H1 (cell line): Measurements from ENCODE around the gene KRTAP4-7. TPM values are rescaled to one million over a fixed set of nuclear protein-coding genes. Genes with fewer than 3 reads are reported as not detected.

Experiments used
- CTCF ChIA-PET: fragments of 300-600 bp; sonication (Branson Sonifier 250); formaldehyde crosslinking; loops from one replicate; lab custom pipeline; 2021; ENCODE audit not compliant: partially characterized antibody; lab: Charles Lee
- POLR2A ChIA-PET: fragments of 300-600 bp; sonication (Branson Sonifier 250); formaldehyde crosslinking; loops from one replicate; lab custom pipeline; 2021; ENCODE audit warnings: inconsistent platforms; ENCODE audit not compliant: partially characterized antibody; lab: Charles Lee
- DNase-seq, 2 experiments: peaks; one replicate each; pipeline versions ENCODE4 v3.0.0 to v3.0.0-alpha.2; 2010 to 2022; ENCODE audit warnings: low spot score in 2 of 2, low read depth in 1 of 2, mixed read lengths in 1 of 2
- FAIRE-seq: peaks from 2 replicates; lab custom pipeline; 2011; peaks lifted over from hg19 to GRCh38; lab: Jason Lieb, UNC
- H2AFZ ChIP-seq: 2 replicates; pipeline ENCODE4 v1.8.1; 2012; ENCODE audit warnings: low read length, inconsistent platforms
- H2AK5ac ChIP-seq: 2 replicates; pipeline ENCODE4 v1.6.1; 2013; ENCODE audit warnings: low read depth, low read length
- H2BK120ac ChIP-seq: replicated peaks from 2 replicates; pipeline ENCODE3; 2013; ENCODE audit warnings: low read depth, low read length, inconsistent platforms
- H2BK12ac ChIP-seq: 2 replicates; pipeline ENCODE4 v1.6.1; 2013; ENCODE audit warnings: low read depth, low read length
- H2BK15ac ChIP-seq: 2 replicates; pipeline ENCODE4 v1.6.1; 2013; ENCODE audit warnings: low read length
- H2BK20ac ChIP-seq: 2 replicates; pipeline ENCODE4 v1.6.1; 2013; ENCODE audit warnings: low read length
- H2BK5ac ChIP-seq: 2 replicates; pipeline ENCODE4 v1.6.1; 2013; ENCODE audit warnings: low read depth, low read length
- H3K14ac ChIP-seq: 2 replicates; pipeline ENCODE4 v1.6.1; 2013; ENCODE audit warnings: inconsistent platforms; ENCODE audit not compliant: insufficient read length
- H3K18ac ChIP-seq: 2 replicates; pipeline ENCODE4 v1.6.1; 2013; ENCODE audit warnings: low read length; ENCODE audit errors: extremely low read depth
- H3K23ac ChIP-seq: 2 replicates; pipeline ENCODE4 v1.6.1; 2013; ENCODE audit warnings: inconsistent platforms; ENCODE audit not compliant: insufficient read length
- H3K23me2 ChIP-seq: 2 replicates; pipeline ENCODE4 v1.6.1; 2013; ENCODE audit warnings: low read depth, low read length
- H3K27ac ChIP-seq: 2 replicates; pipeline ENCODE4 v1.6.1; 2011; ENCODE audit warnings: low read depth, low read length, inconsistent platforms
- H3K27me3 ChIP-seq, 4 experiments: replicated peaks in 1 of 4; 1 replicate in 1 of 4; 2 replicates in 3 of 4; pipeline versions ENCODE4 v1.6.1 to v1.8.1; 2011 to 2013; ENCODE audit warnings: low read length in 3 of 4, mild to moderate bottlenecking in 3 of 4, inconsistent platforms in 2 of 4, mixed read lengths in 2 of 4, moderate library complexity in 1 of 4; ENCODE audit not compliant: control insufficient read depth in 3 of 4, insufficient read depth in 3 of 4; ENCODE audit errors: extremely low read depth in 1 of 4
- H3K36me3 ChIP-seq, 4 experiments: 2 replicates each; pipeline versions ENCODE4 v1.6.1 to v1.8.1; 2011 to 2013; ENCODE audit warnings: mild to moderate bottlenecking in 4 of 4, low read length in 3 of 4, moderate library complexity in 2 of 4, control low read depth in 1 of 4, inconsistent platforms in 1 of 4; ENCODE audit not compliant: insufficient read depth in 4 of 4, control insufficient read depth in 2 of 4
- H3K4ac ChIP-seq: replicated peaks from 2 replicates; pipeline ENCODE3; 2013; ENCODE audit warnings: low read length, low read depth, mixed read lengths, inconsistent platforms; ENCODE audit not compliant: insufficient read length
- H3K4me1 ChIP-seq, 4 experiments: replicated peaks in 1 of 4; 1 replicate in 1 of 4; 2 replicates in 3 of 4; pipeline versions ENCODE4 v1.6.1 to v1.8.1; 2011 to 2013; ENCODE audit warnings: low read length in 3 of 4, inconsistent platforms in 2 of 4, mixed read lengths in 1 of 4; ENCODE audit not compliant: insufficient read depth in 4 of 4, control insufficient read depth in 3 of 4
- H3K4me2 ChIP-seq, 2 experiments: 2 replicates each; pipeline versions ENCODE4 v1.6.1 to v1.8.1; 2011 to 2013; ENCODE audit warnings: low read depth in 2 of 2, low read length in 2 of 2, control low read depth in 1 of 2, inconsistent platforms in 1 of 2, mild to moderate bottlenecking in 1 of 2; ENCODE audit not compliant: insufficient read depth in 1 of 2
- H3K4me3 ChIP-seq, 4 experiments: fragments of 200-600, 300-600 bp in 1 of 4; sonication (generic), shearing (Covaris generic), sonication (Bioruptor Twin) in 1 of 4; 2 replicates each; pipeline versions ENCODE4 v1.5.1 to v1.8.1; 2011 to 2016; ENCODE audit warnings: low read length in 4 of 4, low read depth in 3 of 4, control low read depth in 2 of 4, inconsistent platforms in 2 of 4, mild to moderate bottlenecking in 2 of 4, mixed read lengths in 1 of 4, moderate library complexity in 1 of 4; ENCODE audit not compliant: insufficient read depth in 2 of 4; ENCODE audit errors: extremely low read depth in 1 of 4
- H3K56ac ChIP-seq: replicated peaks from 2 replicates; pipeline ENCODE3; 2013; ENCODE audit warnings: low read depth, mild to moderate bottlenecking, mixed read lengths, low read length, inconsistent platforms; ENCODE audit not compliant: insufficient read length
- H3K79me1 ChIP-seq: 2 replicates; pipeline ENCODE4 v1.6.1; 2013; ENCODE audit warnings: low read depth, low read length, control low read depth
- H3K79me2 ChIP-seq, 2 experiments: 2 replicates each; pipeline versions ENCODE4 v1.6.1 to v1.8.1; 2012 to 2013; ENCODE audit warnings: low read length in 2 of 2, mild to moderate bottlenecking in 2 of 2, inconsistent platforms in 1 of 2; ENCODE audit not compliant: insufficient read depth in 2 of 2, control insufficient read depth in 1 of 2
- H3K9ac ChIP-seq, 4 experiments: replicated peaks in 1 of 4; 1 replicate in 1 of 4; 2 replicates in 3 of 4; pipeline versions ENCODE4 v1.6.1 to v1.8.1; 2011 to 2013; ENCODE audit warnings: low read depth in 3 of 4, low read length in 3 of 4, control low read depth in 2 of 4, mild to moderate bottlenecking in 2 of 4, moderate library complexity in 2 of 4, inconsistent platforms in 1 of 4; ENCODE audit errors: extremely low read depth in 1 of 4
- H3K9me3 ChIP-seq, 2 experiments: 2 replicates each; pipeline versions ENCODE4 v1.6.1 to v1.8.1; 2012 to 2013; ENCODE audit warnings: mild to moderate bottlenecking in 2 of 2, moderate library complexity in 2 of 2, control low read depth in 1 of 2, inconsistent platforms in 1 of 2, low read depth in 1 of 2, low read length in 1 of 2, mixed read lengths in 1 of 2; ENCODE audit not compliant: insufficient read depth in 2 of 2
- H4K20me1 ChIP-seq, 2 experiments: replicated peaks in 1 of 2; 2 replicates each; pipeline versions ENCODE3 to v1.8.1; 2011 to 2013; ENCODE audit warnings: inconsistent platforms in 2 of 2, low read length in 2 of 2, mild to moderate bottlenecking in 1 of 2; ENCODE audit not compliant: insufficient read depth in 2 of 2, control insufficient read depth in 1 of 2
- H4K5ac ChIP-seq: 2 replicates; pipeline ENCODE4 v1.6.1; 2013; ENCODE audit warnings: low read length, low read depth, mixed read lengths, inconsistent platforms; ENCODE audit not compliant: insufficient read length
- H4K8ac ChIP-seq: 2 replicates; pipeline ENCODE4 v1.8.0; 2013; ENCODE audit warnings: mild to moderate bottlenecking, moderate library complexity, low read length, inconsistent platforms; ENCODE audit not compliant: insufficient read depth; ENCODE audit errors: extremely low read depth
- H4K91ac ChIP-seq: replicated peaks from 2 replicates; pipeline ENCODE3; 2013; ENCODE audit warnings: low read length, mixed read lengths, inconsistent platforms; ENCODE audit not compliant: insufficient read length
- ASH2L ChIP-seq: fragments of 200-600, 300-600 bp; sonication (generic); IDR thresholded peaks from one replicate; pipeline ENCODE4 v1.7.1; 2017; ENCODE audit warnings: low read length
- CTBP2 ChIP-seq: IDR thresholded peaks from 2 replicates; pipeline ENCODE4 v1.7.0; 2011; ENCODE audit warnings: borderline replicate concordance, mild to moderate bottlenecking, moderate library complexity, mixed read lengths, low read length; ENCODE audit not compliant: insufficient read depth, insufficient read length
- HDAC6 ChIP-seq: IDR thresholded peaks from one replicate; pipeline ENCODE4 v1.7.1; 2012; ENCODE audit warnings: low read depth, mild to moderate bottlenecking, inconsistent platforms, low read length, moderate library complexity
- KDM1A ChIP-seq: fragments of 200-600, 300-600 bp; sonication (generic); IDR thresholded peaks from 2 replicates; pipeline ENCODE4 v1.7.1; 2016; ENCODE audit warnings: mild to moderate bottlenecking, low read length, borderline replicate concordance
- SIRT6 ChIP-seq: IDR thresholded peaks from one replicate; pipeline ENCODE4 v1.7.1; 2012; ENCODE audit warnings: low read length, inconsistent platforms
- TEAD4 ChIP-seq: IDR thresholded peaks from 2 replicates; pipeline ENCODE4 v1.6.1; 2012; ENCODE audit warnings: low read depth, low read length, inconsistent platforms, mixed read lengths
- WGBS, 2 experiments: shearing (Covaris generic) in 1 of 2; methylation state at CpG; one replicate each; pipeline versions ENCODE4 v1.1.6 to v1.1.7; 2013 to 2015; ENCODE audit warnings: low lambda C conversion rate in 2 of 2, mixed read lengths in 2 of 2, inconsistent platforms in 1 of 2, low coverage in 1 of 2, missing lambda C conversion rate in 1 of 2; ENCODE audit not compliant: insufficient replicate concordance in 2 of 2, insufficient coverage in 1 of 2, insufficient read length in 1 of 2; ENCODE audit errors: extremely low coverage in 1 of 2, missing lambda C conversion rate in 1 of 2; 5-methylcytosine and 5-hydroxymethylcytosine counted together
- polyA plus RNA-seq, 7 experiments: library from polyadenylated mRNA; depleted of rRNA in 3 of 7; stranded (reverse) in 5 of 7; unstranded in 2 of 7; fragments of >200 nt in 5 of 7; fragments of 200-250 nt in 2 of 7; gene quantifications; 1 replicate in 5 of 7; 2 replicates in 1 of 7; 4 replicates in 1 of 7; pipeline versions ENCODE4 v1.2.1 to v1.2.3, GENCODE V29; 2011 to 2013; ENCODE audit warnings: missing spikeins in 2 of 7, mixed read lengths in 2 of 7
- total RNA-seq: library from RNA; stranded (reverse); fragmentation: NEBNext Ultra II Directional; extraction: Animal tissue kit (Norgen Biotek cat#: 25700); gene quantifications from 2 replicates; pipeline ENCODE4 v1.2.1, GENCODE V29; 2021

KRTAP4-7 gene
- total and polyA plus RNA-seq, 2 of the 8 experiments (the other 6 are each of a cell fraction or from before 2014, with no cell fraction given), result not detected

DNA sequence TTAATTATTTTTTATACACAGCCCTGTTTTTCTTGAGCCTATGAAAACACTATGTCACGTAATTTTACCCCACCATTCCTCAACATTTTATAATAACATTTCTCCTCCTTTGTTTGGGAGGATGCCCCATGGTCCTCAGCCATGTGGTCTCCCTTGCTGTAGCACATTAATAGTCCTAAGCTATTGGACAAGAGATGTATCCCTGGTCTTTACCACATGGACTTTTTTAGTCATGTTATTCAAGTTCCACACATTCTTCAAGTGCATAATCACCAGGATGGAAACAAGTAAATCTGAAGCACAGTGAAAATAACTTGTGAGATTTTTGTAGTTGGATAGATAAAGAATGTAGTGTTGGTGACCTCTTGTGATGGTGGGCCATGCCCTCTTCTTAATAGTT, 22.0 kb upstream of the KRTAP4-7 start:
- no peaks in the 10 kb centered on the region for H3K79me2 ChIP-seq
- no peaks in the 10 kb centered on the region for H3K4me1 ChIP-seq
- no peak overlapping the region for H2BK15ac ChIP-seq
- no peak overlapping the region for H3K23ac ChIP-seq
- H3K79me1 ChIP-seq, result no peaks in the 10 kb centered on the region
- H3K4me3 ChIP-seq, result no peak overlapping the region
- 0 out of 4 replicates have a peak, but pooled peaks cover 0 to 4% of the 10 kb centered on the region in 2 experiments for H3K9me3 ChIP-seq
- H3K18ac ChIP-seq, result no peak overlapping the region
- H2BK120ac ChIP-seq, result no peak overlapping the region
- no peak overlapping the region for H3K9ac ChIP-seq
- ChIA-PET CTCF (no interaction called here), POLR2A (no interaction called here)
- no peak overlapping the region for H2AK5ac ChIP-seq
- no peak overlapping the region for H3K56ac ChIP-seq
- H3K4ac ChIP-seq, result no peak overlapping the region
- no peak overlapping the region for H2BK12ac ChIP-seq
- no peak overlapping the region for H4K8ac ChIP-seq
- H2AFZ ChIP-seq, result no peak overlapping the region
- H2BK20ac ChIP-seq, result no peak overlapping the region
- no peak overlapping the region for H3K27ac ChIP-seq
- no peaks in the 10 kb centered on the region for H3K36me3 ChIP-seq
- H3K14ac ChIP-seq, result no peak overlapping the region
- H4K91ac ChIP-seq, result no peak overlapping the region
- no peak overlapping the region for H2BK5ac ChIP-seq
- no peak overlapping the region for H4K5ac ChIP-seq
- no peak for TF ChIP-seq HDAC6
- no peak for TF ChIP-seq TEAD4
- TF ChIP-seq KDM1A, result no peak
- TF ChIP-seq SIRT6, result no peak
- TF ChIP-seq CTBP2, result no peak
- TF ChIP-seq ASH2L, result no peak
- TF ChIP-seq, all 59 proteins: peak for 0
- no peaks in the 10 kb centered on the region for H3K23me2 ChIP-seq
- DNase-seq (no peak), FAIRE-seq (no peak)
- H3K27me3 ChIP-seq, result no peaks in the 10 kb centered on the region
- no peak overlapping the region for H3K4me2 ChIP-seq
- WGBS, 2 experiments, result 92% methylated on average over 1 of the region's 1 CpG; no CpG with 5 or more reads in 1 of the 2 experiments
- H4K20me1 ChIP-seq, result no peaks in the 10 kb centered on the region
